SK-N-SH treated with all-trans-retinoic acid at 6 μM for 48 hours (cell line): ENCODE results near the gene OR2B2.
A peak's percentile ranks its signal among the peaks of the same experiment; 100 is the strongest.

Source experiments
- ATAC-seq: fragments of 200-7000 bp; cut with Tn5 transposase; 3 replicates; pipeline ENCODE4 v1.9.1; 2020; ENCODE audit warnings: mild to moderate bottlenecking, moderate library complexity
- ARNTL ChIP-seq: fragments of 450-650 bp; formaldehyde crosslinking; IDR thresholded peaks from 2 replicates; pipeline ENCODE4 v1.5.0; 2020; ENCODE audit warnings: low read depth, mild to moderate bottlenecking, moderate library complexity, borderline replicate concordance
- BACH2 ChIP-seq: fragments of 250-450 bp; sonication (Bioruptor Pico); IDR thresholded peaks from 2 replicates; pipeline ENCODE4 v1.9.0; 2021; ENCODE audit warnings: mild to moderate bottlenecking, borderline replicate concordance
- CSDC2 ChIP-seq: fragments of 250-450 bp; sonication (Bioruptor Pico); IDR thresholded peaks from 2 replicates; pipeline ENCODE4 v1.5.0; 2020; ENCODE audit warnings: mild to moderate bottlenecking, moderate library complexity
- GLIS3 ChIP-seq: fragments of 250-450 bp; sonication (Bioruptor Pico); IDR thresholded peaks from 2 replicates; pipeline ENCODE4 v1.5.0; 2020; ENCODE audit warnings: mild to moderate bottlenecking, moderate library complexity
- OSR1 ChIP-seq: fragments of 250-450 bp; sonication (Bioruptor Pico); IDR thresholded peaks from 2 replicates; pipeline ENCODE4 v1.8.0; 2022; ENCODE audit warnings: moderate library complexity, mild to moderate bottlenecking, inconsistent platforms
- PPARA ChIP-seq: fragments of 250-450 bp; sonication (Bioruptor Pico); IDR thresholded peaks from 2 replicates; pipeline ENCODE4 v1.5.0; 2020; ENCODE audit warnings: mild to moderate bottlenecking, borderline replicate concordance
- RARB ChIP-seq: fragments of 250-450 bp; sonication (Bioruptor Pico); IDR thresholded peaks from 2 replicates; pipeline ENCODE4 v1.8.0; 2021; ENCODE audit warnings: mild to moderate bottlenecking, moderate library complexity
- TCF4 ChIP-seq: fragments of 250-450 bp; sonication (Bioruptor Pico); IDR thresholded peaks from 2 replicates; pipeline ENCODE4 v1.8.0; 2021; ENCODE audit warnings: mild to moderate bottlenecking, moderate library complexity, borderline replicate concordance
- TOX ChIP-seq: fragments of 250-450 bp; sonication (Bioruptor Pico); IDR thresholded peaks from 2 replicates; pipeline ENCODE4 v1.8.0; 2021; ENCODE audit warnings: mild to moderate bottlenecking, moderate library complexity, borderline replicate concordance
- ZC3H10 ChIP-seq: fragments of 250-450 bp; sonication (Bioruptor Pico); IDR thresholded peaks from 2 replicates; pipeline ENCODE4 v1.5.1; 2021; ENCODE audit warnings: mild to moderate bottlenecking, moderate library complexity
- ZFP3 ChIP-seq: fragments of 250-450 bp; sonication (Bioruptor Pico); IDR thresholded peaks from 2 replicates; pipeline ENCODE4 v1.5.0; 2020; ENCODE audit warnings: mild to moderate bottlenecking, moderate library complexity
- ZFP30 ChIP-seq: fragments of 450-650 bp; formaldehyde crosslinking; IDR thresholded peaks from 2 replicates; pipeline ENCODE4 v1.5.0; 2022; ENCODE audit warnings: mild to moderate bottlenecking, moderate library complexity
- ZNF8 ChIP-seq: fragments of 450-650 bp; formaldehyde crosslinking; IDR thresholded peaks from 2 replicates; pipeline ENCODE4 v1.5.0; 2020; ENCODE audit warnings: mild to moderate bottlenecking, moderate library complexity
- TF ChIP-seq, protein P1 (sequence below): fragments of 250-450 bp; sonication (Bioruptor Pico); IDR thresholded peaks from 2 replicates; pipeline ENCODE4 v1.8.0; 2020; ENCODE audit warnings: mild to moderate bottlenecking, moderate library complexity, borderline replicate concordance
- TF ChIP-seq, protein P2 (sequence below): fragments of 250-450 bp; sonication (Bioruptor Pico); IDR thresholded peaks from 2 replicates; pipeline ENCODE4 v1.5.0; 2020; ENCODE audit warnings: mild to moderate bottlenecking, moderate library complexity
- TF ChIP-seq, protein P3 (sequence below): fragments of 250-450 bp; sonication (Bioruptor Pico); IDR thresholded peaks from 2 replicates; pipeline ENCODE4 v1.5.1; 2020; ENCODE audit warnings: low read depth, mild to moderate bottlenecking, moderate library complexity
- TF ChIP-seq, protein P4 (sequence below): fragments of 250-450 bp; sonication (Bioruptor Pico); IDR thresholded peaks from 2 replicates; pipeline ENCODE4 v1.8.0; 2021; ENCODE audit warnings: low read depth, mild to moderate bottlenecking, moderate library complexity, borderline replicate concordance

Gene OR2B2

DNA sequence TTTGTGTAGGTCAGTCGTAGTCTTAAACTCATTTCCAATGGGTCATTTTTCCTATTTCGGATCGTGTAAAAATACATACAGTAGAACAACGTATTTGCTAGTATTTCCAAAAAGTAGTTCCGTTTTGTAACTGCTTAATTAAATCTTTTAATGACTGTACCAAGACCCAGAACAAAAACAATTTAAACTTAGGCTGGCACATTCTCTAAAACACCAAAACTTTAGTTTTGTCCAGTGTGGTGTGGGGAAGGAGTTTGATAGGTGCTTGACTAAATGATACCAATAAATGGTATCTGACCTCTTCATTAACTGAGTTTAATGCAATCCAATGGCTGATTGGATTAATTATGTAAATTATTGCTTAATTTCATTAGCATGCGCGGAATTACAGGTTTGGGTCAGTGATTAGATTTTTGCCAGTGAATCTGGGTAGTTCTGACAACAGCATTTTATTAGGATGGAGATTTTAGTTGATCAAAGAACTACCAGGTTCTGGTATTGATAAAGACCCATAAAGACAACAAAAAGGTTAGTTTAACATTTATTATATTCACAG, 20.8 kb downstream of the OR2B2 start (continued):
- TF ChIP-seq, protein P1, sequence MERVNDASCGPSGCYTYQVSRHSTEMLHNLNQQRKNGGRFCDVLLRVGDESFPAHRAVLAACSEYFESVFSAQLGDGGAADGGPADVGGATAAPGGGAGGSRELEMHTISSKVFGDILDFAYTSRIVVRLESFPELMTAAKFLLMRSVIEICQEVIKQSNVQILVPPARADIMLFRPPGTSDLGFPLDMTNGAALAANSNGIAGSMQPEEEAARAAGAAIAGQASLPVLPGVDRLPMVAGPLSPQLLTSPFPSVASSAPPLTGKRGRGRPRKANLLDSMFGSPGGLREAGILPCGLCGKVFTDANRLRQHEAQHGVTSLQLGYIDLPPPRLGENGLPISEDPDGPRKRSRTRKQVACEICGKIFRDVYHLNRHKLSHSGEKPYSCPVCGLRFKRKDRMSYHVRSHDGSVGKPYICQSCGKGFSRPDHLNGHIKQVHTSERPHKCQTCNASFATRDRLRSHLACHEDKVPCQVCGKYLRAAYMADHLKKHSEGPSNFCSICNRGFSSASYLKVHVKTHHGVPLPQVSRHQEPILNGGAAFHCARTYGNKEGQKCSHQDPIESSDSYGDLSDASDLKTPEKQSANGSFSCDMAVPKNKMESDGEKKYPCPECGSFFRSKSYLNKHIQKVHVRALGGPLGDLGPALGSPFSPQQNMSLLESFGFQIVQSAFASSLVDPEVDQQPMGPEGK (CRISPR knock-in tag) = no peak
- TF ChIP-seq OSR1 (CRISPR knock-in tag) (no peak), ZFP30 (CRISPR knock-in tag) (no peak)
- TF ChIP-seq, all 23 proteins: peak for 0

DNA sequence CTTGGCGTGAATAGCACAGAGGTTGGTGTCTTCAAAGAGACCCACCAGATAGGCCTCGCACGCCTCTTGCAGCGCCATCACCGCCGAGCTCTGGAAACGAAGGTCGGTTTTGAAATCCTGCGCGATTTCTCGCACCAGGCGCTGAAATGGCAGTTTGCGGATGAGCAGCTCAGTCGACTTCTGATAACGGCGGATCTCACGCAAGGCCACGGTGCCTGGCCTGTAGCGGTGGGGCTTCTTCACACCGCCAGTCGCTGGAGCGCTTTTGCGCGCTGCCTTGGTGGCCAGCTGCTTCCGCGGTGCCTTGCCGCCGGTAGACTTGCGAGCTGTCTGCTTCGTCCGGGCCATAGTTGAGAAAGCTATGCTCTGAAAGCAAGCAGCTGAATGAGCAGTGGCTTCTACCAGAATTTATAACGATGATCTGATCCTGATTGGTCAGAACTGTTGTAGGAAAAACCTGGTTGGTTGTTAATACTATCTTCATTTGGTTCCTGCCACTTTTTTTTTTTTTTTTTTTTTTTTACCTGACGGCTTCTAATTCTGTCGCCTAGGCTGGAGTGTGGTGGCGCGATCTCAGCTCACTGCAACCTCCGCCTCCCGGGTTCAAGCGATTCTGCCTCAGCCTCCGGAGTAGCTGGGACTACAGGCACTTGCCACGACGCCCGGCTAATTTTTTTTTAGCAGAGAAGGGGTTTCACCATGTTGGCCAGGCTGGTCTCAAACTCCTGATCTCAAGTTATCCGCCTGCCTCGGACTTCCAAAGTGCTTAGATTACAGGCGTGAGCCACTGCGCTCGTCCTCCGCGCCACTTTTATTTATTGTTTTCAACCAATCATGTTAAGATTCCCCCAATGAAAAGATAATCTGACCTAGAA, 21.5 kb downstream of the OR2B2 start:
- TF ChIP-seq ZNF8 (CRISPR knock-in tag) (no peak), CSDC2 (0 out of 2 replicates have a peak, but pooled peaks have one; percentile 44)
- peak; percentile 63 for ATAC-seq

DNA sequence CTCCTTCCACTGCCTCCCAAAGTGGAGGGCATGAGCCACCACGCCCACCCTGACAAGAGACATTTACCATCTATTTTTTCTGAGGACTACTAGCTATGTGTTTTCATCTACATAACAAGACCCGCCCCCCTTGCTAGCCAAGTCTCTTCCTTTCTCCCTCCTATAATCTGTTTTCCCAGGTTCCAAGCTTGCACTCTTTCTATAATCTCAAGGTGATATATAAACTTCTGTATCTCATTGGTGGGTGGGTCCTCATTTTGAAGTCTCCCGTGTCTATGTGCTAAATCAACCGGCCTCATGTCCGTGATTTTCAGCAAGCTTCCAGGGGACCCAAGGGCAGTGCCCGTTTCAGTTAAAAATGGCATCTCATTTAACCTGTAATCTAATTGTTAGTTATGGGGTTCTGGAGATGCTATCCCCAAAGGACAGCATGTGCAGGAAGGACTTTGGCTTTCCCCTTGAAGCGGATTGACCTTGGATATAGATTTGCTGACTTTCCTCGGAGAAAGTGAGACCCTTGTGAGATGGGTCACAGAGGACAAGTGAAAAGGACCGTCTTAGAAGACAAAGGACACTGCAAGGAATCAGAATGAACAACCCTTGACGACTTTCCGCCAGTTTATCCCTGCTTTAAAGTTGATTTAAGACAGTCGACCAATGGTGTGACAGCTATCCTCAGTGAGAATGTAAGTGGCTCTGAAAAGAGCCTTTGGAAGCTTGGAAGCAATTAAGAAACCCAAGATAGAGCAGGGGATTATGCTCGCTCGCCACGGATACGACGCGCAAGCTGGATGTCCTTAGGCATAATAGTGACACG, 22.4 kb downstream of the OR2B2 start:
- TF ChIP-seq ARNTL (CRISPR knock-in tag) = no peak
- no peak for TF ChIP-seq ZFP3 (CRISPR knock-in tag)
- TF ChIP-seq, protein P1 (CRISPR knock-in tag) = no peak
- TF ChIP-seq RARB (CRISPR knock-in tag) = no peak
- TF ChIP-seq, protein P2, sequence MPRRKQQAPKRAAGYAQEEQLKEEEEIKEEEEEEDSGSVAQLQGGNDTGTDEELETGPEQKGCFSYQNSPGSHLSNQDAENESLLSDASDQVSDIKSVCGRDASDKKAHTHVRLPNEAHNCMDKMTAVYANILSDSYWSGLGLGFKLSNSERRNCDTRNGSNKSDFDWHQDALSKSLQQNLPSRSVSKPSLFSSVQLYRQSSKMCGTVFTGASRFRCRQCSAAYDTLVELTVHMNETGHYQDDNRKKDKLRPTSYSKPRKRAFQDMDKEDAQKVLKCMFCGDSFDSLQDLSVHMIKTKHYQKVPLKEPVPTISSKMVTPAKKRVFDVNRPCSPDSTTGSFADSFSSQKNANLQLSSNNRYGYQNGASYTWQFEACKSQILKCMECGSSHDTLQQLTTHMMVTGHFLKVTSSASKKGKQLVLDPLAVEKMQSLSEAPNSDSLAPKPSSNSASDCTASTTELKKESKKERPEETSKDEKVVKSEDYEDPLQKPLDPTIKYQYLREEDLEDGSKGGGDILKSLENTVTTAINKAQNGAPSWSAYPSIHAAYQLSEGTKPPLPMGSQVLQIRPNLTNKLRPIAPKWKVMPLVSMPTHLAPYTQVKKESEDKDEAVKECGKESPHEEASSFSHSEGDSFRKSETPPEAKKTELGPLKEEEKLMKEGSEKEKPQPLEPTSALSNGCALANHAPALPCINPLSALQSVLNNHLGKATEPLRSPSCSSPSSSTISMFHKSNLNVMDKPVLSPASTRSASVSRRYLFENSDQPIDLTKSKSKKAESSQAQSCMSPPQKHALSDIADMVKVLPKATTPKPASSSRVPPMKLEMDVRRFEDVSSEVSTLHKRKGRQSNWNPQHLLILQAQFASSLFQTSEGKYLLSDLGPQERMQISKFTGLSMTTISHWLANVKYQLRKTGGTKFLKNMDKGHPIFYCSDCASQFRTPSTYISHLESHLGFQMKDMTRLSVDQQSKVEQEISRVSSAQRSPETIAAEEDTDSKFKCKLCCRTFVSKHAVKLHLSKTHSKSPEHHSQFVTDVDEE (CRISPR knock-in tag) = no peak
- TF ChIP-seq, protein P3, sequence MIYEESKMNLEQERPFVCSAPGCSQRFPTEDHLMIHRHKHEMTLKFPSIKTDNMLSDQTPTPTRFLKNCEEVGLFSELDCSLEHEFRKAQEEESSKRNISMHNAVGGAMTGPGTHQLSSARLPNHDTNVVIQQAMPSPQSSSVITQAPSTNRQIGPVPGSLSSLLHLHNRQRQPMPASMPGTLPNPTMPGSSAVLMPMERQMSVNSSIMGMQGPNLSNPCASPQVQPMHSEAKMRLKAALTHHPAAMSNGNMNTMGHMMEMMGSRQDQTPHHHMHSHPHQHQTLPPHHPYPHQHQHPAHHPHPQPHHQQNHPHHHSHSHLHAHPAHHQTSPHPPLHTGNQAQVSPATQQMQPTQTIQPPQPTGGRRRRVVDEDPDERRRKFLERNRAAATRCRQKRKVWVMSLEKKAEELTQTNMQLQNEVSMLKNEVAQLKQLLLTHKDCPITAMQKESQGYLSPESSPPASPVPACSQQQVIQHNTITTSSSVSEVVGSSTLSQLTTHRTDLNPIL (CRISPR knock-in tag) = no peak
- TF ChIP-seq, protein P4, sequence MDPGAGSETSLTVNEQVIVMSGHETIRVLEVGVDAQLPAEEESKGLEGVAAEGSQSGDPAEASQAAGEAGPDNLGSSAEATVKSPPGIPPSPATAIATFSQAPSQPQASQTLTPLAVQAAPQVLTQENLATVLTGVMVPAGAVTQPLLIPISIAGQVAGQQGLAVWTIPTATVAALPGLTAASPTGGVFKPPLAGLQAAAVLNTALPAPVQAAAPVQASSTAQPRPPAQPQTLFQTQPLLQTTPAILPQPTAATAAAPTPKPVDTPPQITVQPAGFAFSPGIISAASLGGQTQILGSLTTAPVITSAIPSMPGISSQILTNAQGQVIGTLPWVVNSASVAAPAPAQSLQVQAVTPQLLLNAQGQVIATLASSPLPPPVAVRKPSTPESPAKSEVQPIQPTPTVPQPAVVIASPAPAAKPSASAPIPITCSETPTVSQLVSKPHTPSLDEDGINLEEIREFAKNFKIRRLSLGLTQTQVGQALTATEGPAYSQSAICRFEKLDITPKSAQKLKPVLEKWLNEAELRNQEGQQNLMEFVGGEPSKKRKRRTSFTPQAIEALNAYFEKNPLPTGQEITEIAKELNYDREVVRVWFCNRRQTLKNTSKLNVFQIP (CRISPR knock-in tag) = no peak
- no peak for TF ChIP-seq PPARA (CRISPR knock-in tag)
- no peak for TF ChIP-seq GLIS3 (CRISPR knock-in tag)
- no peak for TF ChIP-seq CSDC2
- no peak for TF ChIP-seq BACH2 (CRISPR knock-in tag)
- no peak for TF ChIP-seq ZC3H10
- TF ChIP-seq TOX (CRISPR knock-in tag) = no peak
- no peak for TF ChIP-seq TCF4
- ATAC-seq = peak; percentile 0
